LNCaP clone FGC (cell line): ENCODE measurements around the gene ACE2.
"Not testable (repeated sequence)": the region's sequence is repeated elsewhere in the genome, so short reads cannot be mapped to it uniquely, and the experiment has no call there.

Experiments used
- DNase-seq: peaks from one replicate; pipeline ENCODE4 v3.0.0-alpha.2; 2011; ENCODE audit warnings: low read depth
- H3K4me3 ChIP-seq: 2 replicates; pipeline ENCODE4 v1.5.1; 2011; ENCODE audit warnings: mild to moderate bottlenecking, low read depth, low read length, control low read depth
- CTCF ChIP-seq: IDR thresholded peaks from 2 replicates; pipeline ENCODE4 v1.5.1; 2012; ENCODE audit warnings: mild to moderate bottlenecking; ENCODE audit not compliant: control insufficient read depth, insufficient read depth; ENCODE audit errors: extremely low read depth

ACE2 gene

GRCh38 chrX:15600745-15601144 lies at the start of gene ACE2:
TSS of gene ACE2 (minus strand) at chrX:15600960. CDS start at chrX:15600911, 49 bp downstream.
- H3K4me3 ChIP-seq, result no peak within 1 kb of the TSS
- TF ChIP-seq CTCF, result no peak
- DNase-seq, result no peak

- not testable (repeated sequence) for DNase-seq, H3K4me3 ChIP-seq
These were observed 46.8 kb upstream of the ACE2 start for GRCh38 chrX:15647510-15647909.

GRCh38 chrX:15646543-15646942 lies 45.8 kb upstream of the ACE2 start:
- no peak overlapping the region for H3K4me3 ChIP-seq
- DNase-seq, result no peak
- no peak for TF ChIP-seq CTCF

GRCh38 chrX:15646031-15646430 lies 45.3 kb upstream of the ACE2 start:
- TF ChIP-seq CTCF, result no peak
- H3K4me3 ChIP-seq, result no peak overlapping the region
- DNase-seq, result no peak

GRCh38 chrX:15645266-15645665 lies 44.5 kb upstream of the ACE2 start:
- TF ChIP-seq CTCF, result 0 out of 2 replicates have a peak, but pooled peaks have one; percentile 2

GRCh38 chrX:15644560-15644872 lies 43.8 kb upstream of the ACE2 start:
- DNase-seq, result no peak
- H3K4me3 ChIP-seq, result no peak overlapping the region
- no peak for TF ChIP-seq CTCF

More at GRCh38 chrX:15645266-15645665, 44.5 kb upstream of the ACE2 start:
- no peak overlapping the region for H3K4me3 ChIP-seq
- DNase-seq, result no peak

GRCh38 chrX:15643786-15644559 lies 43.2 kb upstream of the ACE2 start:
- TF ChIP-seq CTCF, result no peak
- H3K4me3 ChIP-seq, result no peak overlapping the region
- no peak for DNase-seq
